Stomach (tissue), 4 donors: ENCODE results near the gene MAP3K5.

Experiments
- EP300 ChIP-seq: sonication (generic); formaldehyde crosslinking; IDR thresholded peaks from one replicate; pipeline ENCODE4 v1.6.1; 2017; ENCODE audit warnings: antibody characterized with exemption
- POLR2A ChIP-seq, 4 donors: fragments of 450-650 bp; IDR thresholded peaks; one replicate each; pipeline ENCODE4 v1.6.1; 2016; ENCODE audit warnings: antibody characterized with exemption in 4 of 4, control low read depth in 2 of 4, mild to moderate bottlenecking in 1 of 4, moderate library complexity in 1 of 4
- POLR2AphosphoS5 ChIP-seq, 3 donors: sonication (generic); formaldehyde crosslinking; IDR thresholded peaks; one replicate each; pipeline ENCODE4 v1.6.1; 2016; ENCODE audit warnings: antibody characterized with exemption in 3 of 3
- TF ChIP-seq, protein P1 (sequence below), 7 experiments: fragments of 450-650 bp in 4 of 7; fragments of 200-600 bp in 3 of 7; sonication (generic) in 3 of 7; IDR thresholded peaks; one replicate each; pipeline ENCODE4 v1.5.1; 2016 to 2019; ENCODE audit warnings: antibody characterized with exemption in 7 of 7, control low read depth in 2 of 7, mild to moderate bottlenecking in 1 of 7

DNA sequence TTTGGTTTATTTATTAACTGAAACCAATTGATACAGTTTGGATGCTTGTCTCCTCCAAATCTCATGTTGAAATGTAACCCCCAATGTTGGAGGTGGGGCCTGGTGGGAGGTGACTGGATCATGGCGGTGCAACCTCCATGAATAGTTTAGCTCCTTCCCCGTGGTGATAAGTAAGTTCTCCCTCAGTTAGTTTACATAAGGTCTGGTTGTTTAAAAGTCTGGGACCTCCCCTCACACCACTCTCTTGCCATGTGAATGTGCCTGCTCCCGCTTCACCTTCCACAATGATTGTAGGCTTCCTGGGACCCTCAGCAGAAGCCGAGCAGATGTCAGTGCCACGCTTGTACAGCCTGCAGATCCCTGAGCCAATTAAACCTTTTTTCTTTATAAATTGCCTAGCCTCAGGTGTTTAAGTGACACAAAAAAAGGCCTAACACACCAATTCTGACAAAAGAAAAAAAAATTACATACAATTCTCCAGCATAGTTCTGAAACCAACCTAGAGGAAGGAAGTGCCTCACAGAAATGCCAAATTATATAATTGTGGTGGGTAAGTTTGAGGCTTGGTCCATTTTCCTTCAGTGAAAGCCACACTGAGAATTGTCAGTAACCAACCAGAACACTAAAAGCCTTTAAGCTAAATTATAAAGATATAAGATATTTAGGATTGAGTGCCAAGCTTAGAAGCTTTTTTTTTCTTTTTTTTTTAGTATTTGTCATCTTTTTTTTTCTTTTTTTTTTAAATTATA lies 257.1 kb downstream of the MAP3K5 start:
- TF ChIP-seq, protein P1, sequence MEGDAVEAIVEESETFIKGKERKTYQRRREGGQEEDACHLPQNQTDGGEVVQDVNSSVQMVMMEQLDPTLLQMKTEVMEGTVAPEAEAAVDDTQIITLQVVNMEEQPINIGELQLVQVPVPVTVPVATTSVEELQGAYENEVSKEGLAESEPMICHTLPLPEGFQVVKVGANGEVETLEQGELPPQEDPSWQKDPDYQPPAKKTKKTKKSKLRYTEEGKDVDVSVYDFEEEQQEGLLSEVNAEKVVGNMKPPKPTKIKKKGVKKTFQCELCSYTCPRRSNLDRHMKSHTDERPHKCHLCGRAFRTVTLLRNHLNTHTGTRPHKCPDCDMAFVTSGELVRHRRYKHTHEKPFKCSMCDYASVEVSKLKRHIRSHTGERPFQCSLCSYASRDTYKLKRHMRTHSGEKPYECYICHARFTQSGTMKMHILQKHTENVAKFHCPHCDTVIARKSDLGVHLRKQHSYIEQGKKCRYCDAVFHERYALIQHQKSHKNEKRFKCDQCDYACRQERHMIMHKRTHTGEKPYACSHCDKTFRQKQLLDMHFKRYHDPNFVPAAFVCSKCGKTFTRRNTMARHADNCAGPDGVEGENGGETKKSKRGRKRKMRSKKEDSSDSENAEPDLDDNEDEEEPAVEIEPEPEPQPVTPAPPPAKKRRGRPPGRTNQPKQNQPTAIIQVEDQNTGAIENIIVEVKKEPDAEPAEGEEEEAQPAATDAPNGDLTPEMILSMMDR (IDR thresholded peaks at IDR 0.05) = no peak
- TF ChIP-seq POLR2AphosphoS5 (IDR thresholded peaks at IDR 0.05) (no peak), POLR2A (IDR thresholded peaks at IDR 0.05) (no peak), EP300 (no peak)
